ENCODE results near the gene IL17B. TPM values are rescaled to one million over a fixed set of nuclear protein-coding genes. Genes with fewer than 3 reads are reported as not detected.

IL17B gene
- total RNA-seq, 1 experiment from 2014 or later: not detected

DNA sequence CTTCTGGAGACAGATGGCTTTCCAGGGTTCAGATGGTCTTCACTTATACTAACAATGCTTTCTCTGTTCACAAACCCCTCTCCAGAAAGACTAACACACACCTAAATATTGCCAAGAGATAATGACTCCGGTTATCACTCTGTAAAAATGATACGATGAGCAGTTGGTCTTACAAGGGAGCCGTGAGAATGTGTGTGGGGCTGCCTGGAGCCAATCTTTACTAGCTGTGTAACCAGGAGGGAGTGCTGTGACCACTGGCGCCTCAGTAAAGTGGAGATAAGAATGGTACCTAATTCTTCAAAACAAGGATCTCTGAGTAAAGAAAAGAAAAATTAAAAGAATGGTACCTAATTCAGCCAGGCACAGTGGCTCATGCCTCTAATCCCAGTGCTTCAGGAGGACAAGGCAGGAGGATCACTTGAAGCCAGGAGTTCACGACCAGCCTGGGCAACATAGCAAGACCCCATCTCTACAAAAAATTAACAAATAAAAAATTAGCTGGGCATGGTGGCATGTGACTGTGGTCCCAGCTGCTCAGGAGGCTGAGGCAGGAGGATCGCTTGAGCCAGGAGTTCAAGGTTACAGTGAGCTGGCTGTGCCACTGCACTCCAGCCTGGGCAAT lies 39.9 kb upstream of the IL17B start:
- no peak for DNase-seq
- no peaks in the 10 kb centered on the region for H4K20me1 ChIP-seq (ENCODE audit: insufficient read depth, low read depth, low read length)
- no peaks in the 10 kb centered on the region for H3K27me3 ChIP-seq (ENCODE audit: low read length)
- no peaks in the 10 kb centered on the region for H3K36me3 ChIP-seq (ENCODE audit: insufficient read depth, low read length)
- no peak overlapping the region for H2AFZ ChIP-seq (ENCODE audit: low read length)
- H3K4me2 ChIP-seq (ENCODE audit: low read depth, low read length, poor library complexity, severe bottlenecking): no peak overlapping the region
- no peak overlapping the region for H3K27ac ChIP-seq (ENCODE audit: low read length)
- no peaks in the 10 kb centered on the region for H3K79me2 ChIP-seq (ENCODE audit: low read length)
- H3K4me1 ChIP-seq (ENCODE audit: low read length): peaks cover 6% of the 10 kb centered on the region; the same call in 1 of the 2 replicates
- no peaks in the 10 kb centered on the region for H3K9me2 ChIP-seq (replicated peaks; ENCODE audit: insufficient read depth, low read length)
- no peaks in the 10 kb centered on the region for H3K9me3 ChIP-seq (ENCODE audit: low read length)
- H3K4me3 ChIP-seq (ENCODE audit: low read length): no peak overlapping the region
- H3K9ac ChIP-seq (ENCODE audit: low read length): no peak overlapping the region

DNA sequence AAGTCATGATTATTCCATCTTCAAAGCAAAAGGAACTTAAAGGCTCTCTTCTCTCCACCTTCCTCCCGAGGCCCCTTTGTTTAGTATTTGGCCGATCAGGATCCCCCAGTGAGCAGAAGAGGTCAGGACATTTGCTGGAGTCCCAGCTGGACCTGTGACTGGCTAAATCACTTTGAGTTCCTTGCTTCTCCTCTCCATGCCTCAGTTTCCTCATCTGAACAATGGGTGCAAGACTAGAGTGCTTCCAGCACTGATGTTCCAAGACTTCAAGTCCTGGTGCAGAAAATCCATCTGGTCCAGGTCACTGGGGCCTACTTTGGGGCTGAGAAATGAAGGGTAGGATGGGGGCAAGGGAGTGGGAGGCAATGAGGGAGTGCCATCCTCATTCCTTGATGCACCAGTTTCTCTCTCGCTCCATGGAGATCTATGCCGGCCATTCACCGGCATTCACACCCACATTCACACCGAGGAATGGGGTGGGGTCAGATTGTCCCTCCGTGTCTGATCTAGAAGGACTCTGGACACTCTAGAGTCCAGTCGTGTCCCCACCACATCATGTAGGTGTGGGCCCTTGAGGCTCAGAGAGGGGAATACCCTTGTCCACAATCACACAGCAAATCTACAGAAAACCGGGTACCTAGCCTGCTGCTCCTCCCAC lies 38.7 kb upstream of the IL17B start:
- Histone ChIP-seq H2AFZ (ENCODE audit: low read length) (no peak overlapping the region), H3K36me3 (ENCODE audit: insufficient read depth, low read length) (no peaks in the 10 kb centered on the region), H3K9me3 (ENCODE audit: low read length) (no peaks in the 10 kb centered on the region), H3K27me3 (ENCODE audit: low read length) (no peaks in the 10 kb centered on the region), H3K9ac (ENCODE audit: low read length) (no peak overlapping the region), H3K4me3 (ENCODE audit: low read length) (no peak overlapping the region), H3K9me2 (replicated peaks; ENCODE audit: insufficient read depth, low read length) (no peaks in the 10 kb centered on the region), H3K4me1 (ENCODE audit: low read length) (peaks cover 6% of the 10 kb centered on the region; the same call in 1 of the 2 replicates), H3K79me2 (ENCODE audit: low read length) (no peaks in the 10 kb centered on the region), H3K27ac (ENCODE audit: low read length) (no peak overlapping the region), H3K4me2 (ENCODE audit: low read depth, low read length, poor library complexity, severe bottlenecking) (no peak overlapping the region), H4K20me1 (ENCODE audit: insufficient read depth, low read depth, low read length) (no peaks in the 10 kb centered on the region)
- DNase-seq: no peak

DNA sequence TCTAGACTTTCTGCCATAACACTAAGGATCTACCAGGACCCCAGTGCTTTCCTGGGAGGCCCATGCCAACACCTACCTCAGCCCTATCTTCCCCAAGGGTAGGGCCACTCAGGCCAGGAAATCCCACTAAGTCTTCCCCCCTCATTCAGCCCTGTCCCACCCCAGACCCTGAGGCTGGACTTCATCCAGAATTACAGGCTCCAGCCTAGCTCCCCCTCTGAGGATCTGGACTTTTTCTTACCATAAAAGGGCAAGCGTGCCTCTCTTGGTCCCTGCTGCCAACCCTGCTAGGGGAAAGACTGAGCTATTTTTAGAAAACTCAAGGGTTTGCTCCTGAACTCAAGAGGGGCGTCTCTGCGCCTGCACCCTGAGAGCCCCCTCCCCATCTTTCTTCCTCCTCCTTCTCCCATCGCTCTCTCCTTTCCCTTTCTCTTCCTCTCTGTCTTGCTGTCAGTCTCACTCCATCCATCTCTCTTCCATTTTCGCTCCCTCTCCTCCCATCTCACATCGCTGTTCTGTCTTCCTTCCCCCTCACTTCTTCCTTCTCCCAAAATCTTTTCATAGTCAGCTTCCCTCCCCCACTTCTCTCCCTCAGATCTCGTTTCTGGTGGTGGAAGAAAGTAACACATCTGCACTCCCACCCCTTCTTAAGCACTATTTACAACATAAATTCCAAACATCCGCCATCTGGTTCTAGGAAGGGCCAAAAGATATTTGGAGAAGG lies 38.1 kb upstream of the IL17B start:
- Histone ChIP-seq H3K79me2 (ENCODE audit: low read length) (no peaks in the 10 kb centered on the region), H3K9me3 (ENCODE audit: low read length) (no peaks in the 10 kb centered on the region), H3K27me3 (ENCODE audit: low read length) (no peaks in the 10 kb centered on the region), H2AFZ (ENCODE audit: low read length) (no peak overlapping the region), H3K27ac (ENCODE audit: low read length) (no peak overlapping the region), H3K36me3 (ENCODE audit: insufficient read depth, low read length) (no peaks in the 10 kb centered on the region), H3K9me2 (replicated peaks; ENCODE audit: insufficient read depth, low read length) (no peaks in the 10 kb centered on the region), H3K4me3 (ENCODE audit: low read length) (no peak overlapping the region), H3K4me1 (ENCODE audit: low read length) (no peaks in the 10 kb centered on the region), H3K9ac (ENCODE audit: low read length) (no peak overlapping the region), H3K4me2 (ENCODE audit: low read depth, low read length, poor library complexity, severe bottlenecking) (no peak overlapping the region), H4K20me1 (ENCODE audit: insufficient read depth, low read depth, low read length) (no peaks in the 10 kb centered on the region)
- no peak for DNase-seq

DNA sequence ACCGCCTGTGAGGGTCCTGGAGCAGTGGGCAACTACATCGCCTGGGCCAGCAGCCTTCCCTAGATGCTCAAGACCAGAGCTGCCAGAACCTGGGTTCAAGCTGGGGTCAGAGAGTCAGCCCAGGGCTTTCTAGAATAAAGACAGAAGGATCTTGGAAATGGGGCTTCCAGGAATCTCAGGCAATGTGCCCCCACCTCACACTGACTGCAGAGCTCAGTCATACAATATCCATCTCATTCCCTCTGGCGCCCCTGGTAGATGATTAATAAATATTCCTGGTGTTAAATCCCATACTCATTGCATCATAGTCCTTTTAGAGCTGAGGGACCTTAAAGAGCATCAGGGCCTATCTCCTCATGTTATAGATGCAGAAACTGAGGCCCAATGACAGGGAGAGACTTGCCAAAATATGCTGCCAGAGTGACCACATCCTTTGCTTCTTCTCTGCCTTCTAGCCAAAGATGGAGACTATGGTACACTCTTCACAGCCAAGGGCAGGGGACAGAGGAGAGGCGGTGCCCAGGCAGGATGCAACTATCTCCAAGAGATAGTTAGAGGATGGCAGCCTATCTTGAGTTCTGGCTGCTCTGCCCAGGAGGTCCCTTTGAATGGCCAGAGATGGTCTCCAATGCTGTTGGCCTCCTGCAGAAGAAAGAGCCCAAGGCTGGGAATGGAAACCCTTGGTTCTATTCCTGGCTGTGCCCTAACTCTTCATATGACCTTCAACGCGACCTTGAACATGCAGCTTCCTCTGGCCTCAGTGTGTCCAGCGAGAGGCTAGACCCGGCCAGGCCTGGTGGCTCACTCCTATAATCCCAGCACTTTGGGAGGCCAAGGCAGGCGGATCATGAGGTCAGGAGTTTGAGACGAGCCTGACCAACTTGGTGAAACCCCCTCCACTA lies 36.2 kb upstream of the IL17B start:
- Histone ChIP-seq H3K27ac (ENCODE audit: low read length) (no peak overlapping the region), H2AFZ (ENCODE audit: low read length) (no peak overlapping the region), H3K4me3 (ENCODE audit: low read length) (no peak overlapping the region), H3K36me3 (ENCODE audit: insufficient read depth, low read length) (no peaks in the 10 kb centered on the region), H3K4me2 (ENCODE audit: low read depth, low read length, poor library complexity, severe bottlenecking) (no peak overlapping the region), H3K9me3 (ENCODE audit: low read length) (no peaks in the 10 kb centered on the region), H3K9me2 (replicated peaks; ENCODE audit: insufficient read depth, low read length) (no peaks in the 10 kb centered on the region), H4K20me1 (ENCODE audit: insufficient read depth, low read depth, low read length) (no peaks in the 10 kb centered on the region), H3K4me1 (ENCODE audit: low read length) (no peaks in the 10 kb centered on the region), H3K79me2 (ENCODE audit: low read length) (no peaks in the 10 kb centered on the region), H3K9ac (ENCODE audit: low read length) (no peak overlapping the region), H3K27me3 (ENCODE audit: low read length) (no peaks in the 10 kb centered on the region)
- no peak for DNase-seq

DNA sequence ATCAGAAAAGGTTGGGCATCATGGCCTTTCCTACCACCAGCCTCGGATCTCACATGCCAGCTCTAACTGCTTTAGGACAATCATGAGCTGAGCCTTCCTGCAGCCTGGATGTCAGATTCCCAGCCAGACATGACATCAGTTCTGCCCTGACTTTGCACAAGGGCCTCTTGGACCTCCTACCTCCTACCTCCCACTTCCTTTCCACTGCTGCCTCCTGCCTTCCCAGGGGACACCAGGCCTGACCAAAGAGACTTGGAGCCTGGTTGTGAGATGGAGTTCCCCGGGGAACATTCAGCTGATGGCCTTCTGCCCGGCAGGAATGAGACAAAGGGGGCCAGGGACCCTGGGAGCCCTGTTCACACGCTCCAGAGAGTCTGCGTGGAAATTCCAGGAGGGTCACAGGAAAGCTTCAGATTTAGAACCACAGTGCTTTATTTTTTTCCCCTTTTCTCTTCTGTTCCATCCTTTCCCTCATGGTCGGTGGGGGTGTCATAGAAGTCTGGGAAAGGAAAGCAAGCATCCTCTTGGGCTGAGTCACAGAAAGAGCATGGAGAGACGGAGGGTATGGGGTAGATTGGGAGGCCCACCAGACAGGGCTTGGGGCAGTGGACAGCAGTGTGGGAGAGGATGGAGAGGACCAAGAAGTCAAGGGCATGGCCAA lies 35.4 kb upstream of the IL17B start:
- H3K4me2 ChIP-seq (ENCODE audit: low read depth, low read length, poor library complexity, severe bottlenecking): no peak overlapping the region
- DNase-seq: no peak
- no peaks in the 10 kb centered on the region for H4K20me1 ChIP-seq (ENCODE audit: insufficient read depth, low read depth, low read length)
- H3K9me3 ChIP-seq (ENCODE audit: low read length): no peaks in the 10 kb centered on the region
- no peak overlapping the region for H3K27ac ChIP-seq (ENCODE audit: low read length)
- no peaks in the 10 kb centered on the region for H3K79me2 ChIP-seq (ENCODE audit: low read length)
- no peaks in the 10 kb centered on the region for H3K9me2 ChIP-seq (replicated peaks; ENCODE audit: insufficient read depth, low read length)
- H3K27me3 ChIP-seq (ENCODE audit: low read length): no peaks in the 10 kb centered on the region
- no peak overlapping the region for H2AFZ ChIP-seq (ENCODE audit: low read length)
- no peaks in the 10 kb centered on the region for H3K4me1 ChIP-seq (ENCODE audit: low read length)
- H3K4me3 ChIP-seq (ENCODE audit: low read length): no peak overlapping the region
- H3K36me3 ChIP-seq (ENCODE audit: insufficient read depth, low read length): no peaks in the 10 kb centered on the region
- no peak overlapping the region for H3K9ac ChIP-seq (ENCODE audit: low read length)

DNA sequence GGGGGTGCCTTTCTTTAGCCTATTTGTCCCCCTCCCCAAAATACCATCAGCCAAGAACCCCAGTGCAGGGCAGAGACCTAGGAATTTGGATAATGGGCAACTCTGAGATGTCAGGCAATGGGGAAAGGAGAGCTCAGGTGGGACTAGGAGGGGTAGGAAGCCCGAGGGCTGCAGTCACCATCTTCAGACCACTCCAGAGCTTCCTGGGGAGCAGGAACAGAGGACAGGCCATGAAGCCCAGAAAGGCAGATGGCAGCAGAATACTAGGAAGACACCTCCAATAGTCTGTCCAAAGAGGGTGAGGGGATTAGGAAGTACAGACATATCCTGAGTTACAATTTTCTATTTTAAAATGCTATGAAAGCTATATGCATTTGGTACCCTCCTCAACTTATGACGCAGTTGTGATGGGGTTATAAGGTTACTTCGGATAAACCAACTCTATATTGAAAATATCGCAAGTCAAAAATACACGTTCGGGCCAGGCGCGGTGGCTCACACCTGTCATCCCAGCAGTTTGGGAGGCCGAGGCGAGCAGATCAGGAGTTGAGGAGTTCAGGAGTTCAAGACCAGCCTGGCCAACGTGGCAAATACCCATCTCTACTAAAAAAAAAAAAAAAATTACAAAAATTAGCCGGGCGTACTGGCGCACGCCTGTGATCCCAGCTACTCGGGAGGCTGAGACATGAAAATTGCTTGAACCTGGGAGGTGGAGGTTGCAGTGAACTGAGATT lies 34.6 kb upstream of the IL17B start:
- DNase-seq: no peak
- Histone ChIP-seq H3K27ac (ENCODE audit: low read length) (no peak overlapping the region), H3K4me2 (ENCODE audit: low read depth, low read length, poor library complexity, severe bottlenecking) (no peak overlapping the region), H3K9me2 (replicated peaks; ENCODE audit: insufficient read depth, low read length) (no peaks in the 10 kb centered on the region), H3K79me2 (ENCODE audit: low read length) (no peaks in the 10 kb centered on the region), H2AFZ (ENCODE audit: low read length) (no peak overlapping the region), H3K9me3 (ENCODE audit: low read length) (no peaks in the 10 kb centered on the region), H3K27me3 (ENCODE audit: low read length) (no peaks in the 10 kb centered on the region), H3K4me1 (ENCODE audit: low read length) (no peaks in the 10 kb centered on the region), H3K36me3 (ENCODE audit: insufficient read depth, low read length) (no peaks in the 10 kb centered on the region), H3K9ac (ENCODE audit: low read length) (no peak overlapping the region), H3K4me3 (ENCODE audit: low read length) (no peak overlapping the region), H4K20me1 (ENCODE audit: insufficient read depth, low read depth, low read length) (no peaks in the 10 kb centered on the region)

DNA sequence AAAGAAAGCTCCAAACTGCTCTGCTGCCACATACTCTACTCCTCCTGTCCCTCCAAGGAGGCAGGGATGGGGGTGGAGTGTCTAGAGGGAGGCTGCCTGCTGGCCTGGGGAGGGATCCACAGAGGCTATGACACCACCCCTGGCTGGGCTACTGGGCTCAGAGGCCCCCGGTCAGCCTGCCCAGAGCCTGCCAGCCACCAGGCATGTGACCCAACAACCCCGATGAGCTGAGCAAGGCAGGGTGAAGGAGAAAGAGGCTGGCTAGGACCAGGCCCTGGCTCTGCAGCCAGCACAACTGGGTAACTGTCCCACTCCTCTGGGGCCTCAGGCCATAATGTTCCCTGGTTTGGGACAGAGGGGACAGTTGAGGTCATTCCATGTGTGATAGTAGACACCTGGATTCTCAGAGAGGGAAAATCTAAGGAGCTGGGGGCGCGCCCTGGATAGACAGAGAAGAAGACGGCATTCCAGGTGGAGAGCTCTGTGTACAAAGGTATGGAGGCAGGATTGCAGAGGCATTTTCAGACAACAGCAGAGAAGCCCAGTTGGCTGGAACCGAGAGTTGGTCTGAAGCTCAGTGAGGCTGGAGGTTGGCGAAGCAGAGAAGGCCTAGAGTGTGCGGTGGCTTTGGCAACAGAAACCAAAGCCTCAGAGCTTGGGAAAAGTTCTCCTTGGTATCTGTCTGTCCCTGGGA lies 33.8 kb upstream of the IL17B start:
- H3K9ac ChIP-seq (ENCODE audit: low read length): no peak overlapping the region
- H3K9me2 ChIP-seq (replicated peaks; ENCODE audit: insufficient read depth, low read length): no peaks in the 10 kb centered on the region
- H4K20me1 ChIP-seq (ENCODE audit: insufficient read depth, low read depth, low read length): no peaks in the 10 kb centered on the region
- no peak for DNase-seq
- no peak overlapping the region for H3K4me3 ChIP-seq (ENCODE audit: low read length)
- no peaks in the 10 kb centered on the region for H3K36me3 ChIP-seq (ENCODE audit: insufficient read depth, low read length)
- H3K79me2 ChIP-seq (ENCODE audit: low read length): no peaks in the 10 kb centered on the region
- no peak overlapping the region for H3K4me2 ChIP-seq (ENCODE audit: low read depth, low read length, poor library complexity, severe bottlenecking)
- H3K27ac ChIP-seq (ENCODE audit: low read length): no peak overlapping the region
- H3K9me3 ChIP-seq (ENCODE audit: low read length): no peaks in the 10 kb centered on the region
- H3K27me3 ChIP-seq (ENCODE audit: low read length): no peaks in the 10 kb centered on the region
- H2AFZ ChIP-seq (ENCODE audit: low read length): no peak overlapping the region
- no peaks in the 10 kb centered on the region for H3K4me1 ChIP-seq (ENCODE audit: low read length)
